SU-DHL-6 (cell line): Measurements from ENCODE around the gene DES.

Source experiments
- H2AFZ ChIP-seq: fragments of 200-600 bp; sonication (generic); 2 replicates; pipeline ENCODE4 v1.6.1; 2014; ENCODE audit warnings: low read depth, mild to moderate bottlenecking, moderate library complexity, mixed read lengths, antibody characterized with exemption, low read length; ENCODE audit not compliant: severe bottlenecking
- H3F3A ChIP-seq: fragments of 200-600 bp; shearing (Covaris generic); 2 replicates; pipeline ENCODE4 v1.6.0; 2016; ENCODE audit warnings: antibody characterized with exemption, mild to moderate bottlenecking; ENCODE audit not compliant: insufficient read depth
- H3K27ac ChIP-seq: fragments of 200-600 bp; sonication (generic); 2 replicates; pipeline ENCODE4 v1.5.1; 2016; ENCODE audit warnings: low read depth, mild to moderate bottlenecking, low read length, moderate library complexity, mixed read lengths
- H3K27me3 ChIP-seq: fragments of 200-600 bp; sonication (generic), shearing (Covaris generic); 2 replicates; pipeline ENCODE4 v1.6.0; 2014; ENCODE audit warnings: mild to moderate bottlenecking, low read length
- H3K36me3 ChIP-seq: fragments of 200-600 bp; sonication (generic); 2 replicates; pipeline ENCODE4 v1.6.1; 2014; ENCODE audit warnings: mild to moderate bottlenecking, low read length, mixed read lengths
- H3K4me2 ChIP-seq: fragments of 300-600, 200-600 bp; shearing (Covaris generic), sonication (generic); 2 replicates; pipeline ENCODE4 v1.6.0; 2014; ENCODE audit warnings: low read length, low read depth, mild to moderate bottlenecking; ENCODE audit not compliant: poor library complexity, severe bottlenecking
- H3K4me3 ChIP-seq: fragments of 200-600 bp; sonication (generic); 2 replicates; pipeline ENCODE4 v1.5.1; 2014; ENCODE audit warnings: antibody characterized with exemption, low read length, mild to moderate bottlenecking, mixed read lengths; ENCODE audit not compliant: insufficient read depth, poor library complexity, severe bottlenecking
- H3K79me2 ChIP-seq: fragments of 200-600 bp; sonication (generic); 2 replicates; pipeline ENCODE4 v1.6.1; 2014; ENCODE audit warnings: mild to moderate bottlenecking, low read length, moderate library complexity; ENCODE audit not compliant: insufficient read depth
- H3K9ac ChIP-seq: fragments of 200-600 bp; sonication (generic); 2 replicates; pipeline ENCODE4 v1.7.0; 2014; ENCODE audit warnings: mild to moderate bottlenecking, low read length
- H3K9me2 ChIP-seq: fragments of 200-600 bp; sonication (generic); replicated peaks from 2 replicates; pipeline ENCODE4 v1.6.1; 2014; ENCODE audit warnings: low read length; ENCODE audit not compliant: insufficient read depth
- H3K9me3 ChIP-seq: fragments of 200-600 bp; sonication (generic); 2 replicates; pipeline ENCODE4 v1.6.1; 2014; ENCODE audit warnings: low read length, mixed read lengths; ENCODE audit not compliant: insufficient read depth
- H4K20me1 ChIP-seq: fragments of 200-600 bp; sonication (generic); 2 replicates; pipeline ENCODE4 v1.6.1; 2014; ENCODE audit warnings: low read depth, mild to moderate bottlenecking, antibody characterized with exemption, low read length, moderate library complexity, mixed read lengths
- CTCF ChIP-seq: fragments of 200-600 bp; sonication (generic); IDR thresholded peaks from one replicate; pipeline ENCODE4 v1.5.1; 2017; ENCODE audit warnings: antibody characterized with exemption, mild to moderate bottlenecking, low read length, moderate library complexity; ENCODE audit not compliant: insufficient read depth, poor library complexity, severe bottlenecking
- EZH2phosphoT487 ChIP-seq: fragments of 200-600 bp; sonication (generic), shearing (Covaris generic); conservative IDR thresholded peaks from 2 replicates; pipeline ENCODE4 v1.6.1; 2018; ENCODE audit warnings: mild to moderate bottlenecking, antibody characterized with exemption, low read length, moderate library complexity, mixed read lengths

The DES gene

GRCh38 chr2:219446689-219447088, 28.5 kb downstream of the DES start:
- H3K36me3 ChIP-seq: no peaks in the 10 kb centered on the region
- H3K4me3 ChIP-seq: no peak overlapping the region
- H3K9ac ChIP-seq: no peak overlapping the region
- H3K9me3 ChIP-seq: no peaks in the 10 kb centered on the region
- no peak for TF ChIP-seq EZH2phosphoT487
- no peak for TF ChIP-seq CTCF
- no peaks in the 10 kb centered on the region for H3F3A ChIP-seq
- H3K27me3 ChIP-seq: no peaks in the 10 kb centered on the region
- no peaks in the 10 kb centered on the region for H4K20me1 ChIP-seq
- H3K27ac ChIP-seq: no peak overlapping the region
- no peak overlapping the region for H3K4me2 ChIP-seq
- H2AFZ ChIP-seq: no peak overlapping the region
- no peaks in the 10 kb centered on the region for H3K79me2 ChIP-seq
- no peaks in the 10 kb centered on the region for H3K9me2 ChIP-seq

- no peak for TF ChIP-seq EZH2phosphoT487
- TF ChIP-seq CTCF: no peak
- Histone ChIP-seq H3K4me2 (no peak overlapping the region), H3K4me3 (no peak overlapping the region)
Observed at GRCh38 chr2:219447242-219448098, 29.3 kb downstream of the DES start.

DNA sequence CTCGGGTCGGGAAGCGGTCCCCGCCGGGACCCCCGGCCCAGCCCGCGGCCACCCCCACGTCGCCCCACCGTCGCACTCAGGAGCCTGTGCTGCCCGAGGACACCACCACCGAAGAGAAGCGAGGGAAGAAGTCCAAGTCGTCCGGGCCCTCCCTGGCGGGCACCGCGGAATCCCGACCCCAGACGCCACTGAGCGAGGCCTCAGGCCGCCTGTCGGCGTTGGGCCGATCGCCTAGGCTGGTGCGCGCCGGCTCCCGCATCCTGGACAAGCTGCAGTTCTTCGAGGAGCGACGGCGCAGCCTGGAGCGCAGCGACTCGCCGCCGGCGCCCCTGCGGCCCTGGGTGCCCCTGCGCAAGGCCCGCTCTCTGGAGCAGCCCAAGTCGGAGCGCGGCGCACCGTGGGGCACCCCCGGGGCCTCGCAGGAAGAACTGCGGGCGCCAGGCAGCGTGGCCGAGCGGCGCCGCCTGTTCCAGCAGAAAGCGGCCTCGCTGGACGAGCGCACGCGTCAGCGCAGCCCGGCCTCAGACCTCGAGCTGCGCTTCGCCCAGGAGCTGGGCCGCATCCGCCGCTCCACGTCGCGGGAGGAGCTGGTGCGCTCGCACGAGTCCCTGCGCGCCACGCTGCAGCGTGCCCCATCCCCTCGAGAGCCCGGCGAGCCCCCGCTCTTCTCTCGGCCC, 30.1 kb downstream of the DES start:
- Histone ChIP-seq H3K4me2 (no peak overlapping the region), H3K9ac (no peak overlapping the region), H3K9me3 (no peaks in the 10 kb centered on the region), H2AFZ (no peak overlapping the region), H3K27ac (no peak overlapping the region), H3K79me2 (no peaks in the 10 kb centered on the region), H3K4me3 (no peak overlapping the region), H3K36me3 (no peaks in the 10 kb centered on the region), H3K9me2 (no peaks in the 10 kb centered on the region), H4K20me1 (no peaks in the 10 kb centered on the region), H3K27me3 (no peaks in the 10 kb centered on the region), H3F3A (no peaks in the 10 kb centered on the region)
- TF ChIP-seq EZH2phosphoT487: no peak
- no peak for TF ChIP-seq CTCF

More at GRCh38 chr2:219447242-219448098, 29.3 kb downstream of the DES start:
- H3K36me3 ChIP-seq: no peaks in the 10 kb centered on the region
- no peaks in the 10 kb centered on the region for H4K20me1 ChIP-seq
- no peaks in the 10 kb centered on the region for H3K9me3 ChIP-seq
- H3K9me2 ChIP-seq: no peaks in the 10 kb centered on the region
- H3K27me3 ChIP-seq: no peaks in the 10 kb centered on the region
- no peaks in the 10 kb centered on the region for H3F3A ChIP-seq
- H3K79me2 ChIP-seq: no peaks in the 10 kb centered on the region
- no peak overlapping the region for H3K9ac ChIP-seq
- no peak overlapping the region for H3K27ac ChIP-seq
- no peak overlapping the region for H2AFZ ChIP-seq
